ENCODE results near the gene GFI1.
"Not testable (repeated sequence)": the region's sequence is repeated elsewhere in the genome, so short reads cannot be mapped to it uniquely, and the experiment has no call there.

GFI1 gene

GRCh38 chr1:92486251-92487077 lies at the start of gene GFI1:
GFI1 (minus strand) TSS chr1:92486925; CDS start chr1:92483487, 3,438 bp downstream.
- no peak for DNase-seq

DNA sequence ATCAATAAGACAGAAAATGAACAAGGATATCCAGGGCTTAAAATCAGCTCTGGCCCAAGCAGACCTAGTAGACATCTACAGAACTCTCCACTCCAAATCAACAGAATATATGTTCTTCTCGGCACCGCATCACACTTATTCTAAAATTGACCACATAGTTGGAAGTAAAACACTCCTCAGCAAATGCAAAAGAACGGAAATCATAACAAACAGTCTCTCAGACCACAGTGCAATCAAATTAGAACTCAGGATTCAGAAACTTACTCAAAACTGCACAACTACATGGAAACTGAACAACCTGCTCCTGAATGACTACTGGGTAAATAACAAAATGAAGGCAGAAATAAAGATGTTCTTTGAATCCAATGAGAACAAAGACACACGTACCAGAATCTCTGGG lies 45.6 kb upstream of the GFI1 start:
- DNase-seq: not testable (repeated sequence)

DNA sequence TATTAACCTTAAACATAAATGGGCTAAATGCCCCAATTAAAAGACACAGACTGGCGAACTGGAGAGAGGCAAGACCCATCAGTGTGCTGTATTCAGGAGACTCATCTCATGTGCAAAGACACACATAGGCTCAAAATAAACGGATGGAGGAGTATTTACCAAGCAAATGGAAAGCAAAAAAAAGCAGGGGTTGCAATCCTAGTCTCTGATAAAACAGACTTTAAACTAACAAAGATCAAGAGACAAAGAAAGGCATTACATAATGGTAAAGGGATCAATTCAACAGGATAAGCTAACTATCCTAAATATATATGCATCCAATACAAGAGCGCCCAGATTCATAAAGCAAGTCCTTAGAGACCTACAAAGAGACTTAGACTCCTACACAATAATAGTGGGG lies 45.2 kb upstream of the GFI1 start:
- DNase-seq: not testable (repeated sequence)

- DNase-seq: no peak
Measured at GRCh38 chr1:92527670-92528069, 40.9 kb upstream of the GFI1 start.

GRCh38 chr1:92524944-92525590 lies 38.3 kb upstream of the GFI1 start:
- DNase-seq: not testable (repeated sequence)

DNA sequence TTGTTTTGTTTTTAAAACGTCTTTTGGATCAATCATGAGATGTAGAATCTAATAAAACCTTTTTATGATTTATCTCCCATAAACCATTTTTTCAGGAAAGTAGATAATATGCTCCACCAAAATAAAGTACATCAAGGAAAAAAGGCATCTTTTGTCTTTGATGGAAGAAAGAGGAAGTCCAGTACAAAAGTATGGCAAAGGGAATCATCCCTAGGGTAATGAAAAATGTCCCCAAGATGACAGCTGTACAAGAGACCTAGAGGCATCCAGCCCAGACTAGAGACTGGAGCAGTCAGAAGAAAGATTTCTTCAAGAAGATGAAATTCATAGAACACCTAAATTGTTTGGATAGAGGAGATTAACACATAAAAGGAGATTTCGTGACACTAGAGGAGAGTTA lies 32.3 kb upstream of the GFI1 start:
- DNase-seq: no peak

DNA sequence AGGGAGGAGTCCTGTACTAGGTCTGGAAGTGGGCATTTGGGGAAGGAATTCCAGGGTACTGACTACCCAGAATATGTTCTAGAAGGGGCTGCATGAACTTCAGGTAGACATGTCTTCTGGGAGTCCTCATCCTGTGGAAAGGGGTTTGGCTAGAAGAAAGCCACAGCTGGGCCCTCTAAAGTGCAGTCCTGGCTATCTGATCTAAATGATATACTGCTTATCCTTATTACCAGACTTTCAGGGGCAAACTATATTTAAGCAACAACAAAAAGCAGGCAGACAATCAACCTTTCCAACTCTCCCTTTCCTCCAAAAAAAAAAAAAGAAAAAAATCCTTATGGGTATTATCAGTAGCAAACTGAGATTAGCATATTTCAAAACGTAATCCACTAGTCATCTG lies 29.8 kb upstream of the GFI1 start:
- DNase-seq: no peak

GRCh38 chr1:92515796-92516201 lies 29.1 kb upstream of the GFI1 start:
- no peak for DNase-seq

DNA sequence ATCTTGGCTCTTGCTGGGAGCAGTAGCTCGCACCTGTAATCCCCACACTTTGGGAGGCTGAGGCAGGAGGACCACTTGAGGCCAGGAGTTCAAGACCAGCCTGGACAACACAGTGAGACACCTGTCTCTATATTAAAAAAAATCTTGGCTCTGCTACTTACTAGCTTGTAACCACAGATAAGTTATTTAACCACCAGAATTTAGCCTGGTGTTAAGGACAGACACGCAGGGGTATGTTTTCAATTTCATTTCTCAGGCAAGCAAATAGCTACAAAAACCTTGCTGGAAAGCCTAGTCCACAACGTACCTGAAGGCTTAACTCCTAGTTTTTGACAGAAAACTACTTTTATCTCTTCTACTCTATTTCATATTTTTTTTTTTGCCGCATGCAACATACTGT lies 24.8 kb upstream of the GFI1 start:
- no peak for DNase-seq

- no peak for DNase-seq
Measured at GRCh38 chr1:92509619-92510018, 22.9 kb upstream of the GFI1 start.

GRCh38 chr1:92505015-92505692 lies 18.4 kb upstream of the GFI1 start:
- DNase-seq: no peak

DNA sequence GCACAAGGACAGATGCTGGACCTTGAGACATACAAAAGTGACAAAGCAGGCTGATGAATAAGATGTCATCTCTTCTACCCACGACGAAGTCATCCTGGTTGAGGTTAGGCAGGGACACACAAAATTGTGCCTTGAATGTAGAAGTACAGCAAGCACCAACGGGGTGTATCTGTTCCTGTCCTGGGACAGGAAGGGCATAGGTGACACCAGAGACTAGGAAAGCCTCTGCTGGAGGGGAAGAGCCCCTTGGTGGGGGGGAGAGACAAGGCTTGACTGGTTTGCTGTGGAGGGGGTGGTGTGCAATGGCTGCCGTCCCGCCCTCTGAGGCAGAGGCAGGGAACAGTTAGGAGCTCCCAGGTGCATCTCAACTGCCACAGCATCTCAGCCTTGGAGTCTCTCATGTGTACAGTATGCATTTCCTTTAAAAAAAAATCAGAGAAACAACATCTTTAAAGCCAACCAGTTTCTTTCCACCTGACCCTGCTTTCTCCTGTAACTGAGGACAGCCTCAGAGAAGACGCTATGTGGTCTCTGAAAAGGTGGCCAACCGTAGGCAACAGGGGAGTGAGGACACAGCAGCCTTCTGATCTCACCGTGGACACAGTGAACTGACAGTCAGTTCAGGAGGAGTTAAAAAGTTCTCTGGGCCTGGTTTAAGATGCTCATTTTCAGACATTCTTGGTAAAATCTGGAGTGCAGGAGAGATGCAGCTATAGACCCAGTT lies 17.7 kb upstream of the GFI1 start:
- no peak for DNase-seq

DNA sequence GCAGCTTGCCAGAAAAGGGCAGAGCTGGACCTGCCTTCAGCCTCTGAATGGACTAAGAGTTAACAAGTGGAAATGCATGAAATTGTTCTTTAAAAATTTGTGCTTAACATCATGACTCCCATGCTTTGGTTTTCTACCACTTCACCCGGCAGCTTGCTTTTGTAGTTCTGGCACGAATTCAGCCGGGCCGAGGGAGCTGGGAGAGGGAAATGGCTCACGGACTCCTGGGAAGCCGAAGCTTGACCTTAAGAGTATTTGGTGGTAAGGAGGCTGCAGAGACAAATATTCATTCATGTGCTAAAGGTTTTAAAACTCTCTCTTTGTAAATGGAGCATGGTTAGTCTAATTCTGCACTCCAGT lies 17.2 kb upstream of the GFI1 start:
- no peak for DNase-seq

- no peak for DNase-seq
Measured at GRCh38 chr1:92503043-92503925, 16.6 kb upstream of the GFI1 start.

GRCh38 chr1:92502247-92502646 lies 15.5 kb upstream of the GFI1 start:
- DNase-seq: no peak

DNA sequence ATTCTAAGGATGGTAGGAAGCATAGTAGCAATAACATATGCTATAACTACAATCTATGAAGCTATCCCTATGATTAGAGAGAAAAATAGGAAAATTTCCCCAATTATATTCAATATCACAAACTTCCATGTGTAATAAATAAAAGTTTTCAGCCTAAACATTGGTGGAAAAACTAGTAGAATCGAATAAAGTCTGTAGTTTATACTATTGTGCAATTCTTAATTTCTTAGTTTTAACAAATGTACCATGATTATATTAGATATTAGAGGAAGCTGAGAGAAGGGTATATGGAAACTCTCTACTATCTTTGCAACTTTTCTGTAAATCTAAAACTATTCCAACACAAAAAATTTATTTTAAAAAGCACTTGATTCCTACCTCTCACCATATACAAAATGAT lies 13.8 kb upstream of the GFI1 start:
- DNase-seq: no peak

GRCh38 chr1:92495392-92496063 lies 8.8 kb upstream of the GFI1 start:
- DNase-seq: no peak

- no peak for DNase-seq
Measured at GRCh38 chr1:92494485-92495141, 7.9 kb upstream of the GFI1 start.

- DNase-seq: no peak
Measured at GRCh38 chr1:92493139-92493538, 6.4 kb upstream of the GFI1 start.

DNA sequence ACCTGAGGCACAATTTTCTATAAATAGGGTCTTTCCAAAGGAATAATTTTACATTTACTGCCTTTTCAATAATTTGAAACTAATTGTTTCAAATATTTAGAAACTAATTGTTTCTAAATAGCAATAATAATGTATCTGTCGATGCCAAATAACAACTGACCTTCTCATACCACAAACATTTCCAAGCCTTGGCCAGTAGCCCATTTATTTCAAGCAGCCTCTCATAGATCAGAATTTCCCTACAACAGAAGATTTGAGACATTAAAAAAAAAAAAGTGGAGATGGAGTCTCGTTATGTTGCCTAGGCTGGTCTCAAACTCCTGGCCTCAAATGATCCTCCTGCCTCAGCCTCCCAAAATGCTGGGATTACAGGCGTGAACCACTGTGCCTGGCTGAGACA lies 2.1 kb upstream of the GFI1 start:
- DNase-seq: no peak

- DNase-seq: no peak
Measured at GRCh38 chr1:92488416-92488815, 1.7 kb upstream of the GFI1 start.
